Gastroesophageal sphincter (tissue), 4 donors: ENCODE measurements around the gene LTBR. TPM values are rescaled to one million over a fixed set of nuclear protein-coding genes. Genes with fewer than 3 reads are reported as not detected.

ENCODE experiments used
- ATAC-seq: fragments of 150-250 bp; one replicate; pipeline ENCODE4 v1.9.1; 2016; ENCODE audit warnings: mild to moderate bottlenecking, moderate library complexity
- H3K27ac ChIP-seq, 4 donors: fragments of 200-600 bp; sonication (generic) in 3 of 4; 1 replicate in 3 of 4; 2 replicates in 1 of 4; pipeline ENCODE4 v1.5.1; 2016 to 2019
- H3K27me3 ChIP-seq: fragments of 200-600 bp; sonication (generic); one replicate; pipeline ENCODE4 v1.5.1; 2019
- H3K36me3 ChIP-seq, 2 donors: fragments of 200-600 bp; sonication (generic); one replicate each; pipeline ENCODE4 v1.5.1; 2019; ENCODE audit warnings: control low read depth in 1 of 2
- H3K4me1 ChIP-seq, 3 donors: fragments of 200-600 bp; sonication (generic); 1 replicate in 2 of 3; 2 replicates in 1 of 3; pipeline ENCODE4 v1.5.1; 2016 to 2019; ENCODE audit warnings: control low read depth in 2 of 3
- H3K4me3 ChIP-seq, 2 donors: fragments of 200-600 bp; sonication (generic); one replicate each; pipeline ENCODE4 v1.5.1; 2019; ENCODE audit warnings: mild to moderate bottlenecking in 1 of 2, moderate library complexity in 1 of 2
- H3K9me3 ChIP-seq, 3 donors: fragments of 200-600 bp; sonication (generic); one replicate each; pipeline ENCODE4 v1.5.1; 2017 to 2019; ENCODE audit warnings: control low read depth in 2 of 3
- CTCF ChIP-seq, 4 experiments: fragments of 200-600 bp in 2 of 4; fragments of 450-650 bp in 2 of 4; sonication (generic) in 1 of 4; IDR thresholded peaks; one replicate each; pipeline ENCODE4 v1.5.1; 2017 to 2019; ENCODE audit warnings: antibody characterized with exemption in 4 of 4, mild to moderate bottlenecking in 2 of 4, moderate library complexity in 2 of 4
- EP300 ChIP-seq: sonication (generic); formaldehyde crosslinking; IDR thresholded peaks from one replicate; pipeline ENCODE4 v1.6.1; 2017; ENCODE audit warnings: antibody characterized with exemption, mild to moderate bottlenecking
- POLR2A ChIP-seq, 2 donors: fragments of 450-650 bp; IDR thresholded peaks; one replicate each; pipeline ENCODE4 v1.6.1; 2017; ENCODE audit warnings: antibody characterized with exemption in 2 of 2, mild to moderate bottlenecking in 2 of 2, moderate library complexity in 1 of 2
- POLR2AphosphoS5 ChIP-seq: sonication (generic); formaldehyde crosslinking; IDR thresholded peaks from one replicate; pipeline ENCODE4 v1.6.1; 2017; ENCODE audit warnings: antibody characterized with exemption
- whole genome bisulfite sequencing, 2 donors: methylation state at CpG; one replicate each; pipeline ENCODE4 v1.1.5; 2018; ENCODE audit warnings: low coverage in 1 of 2; 5-methylcytosine and 5-hydroxymethylcytosine counted together
- total RNA-seq, 4 donors: library from RNA; depleted of rRNA; stranded (reverse); fragments of >200 nt; gene quantifications; one replicate each; pipeline ENCODE4 v1.1.0, GENCODE V29; 2016

LTBR gene
- total RNA-seq, 4 donors from 2014 or later: 86.5 to 139 (median 119) TPM

DNA sequence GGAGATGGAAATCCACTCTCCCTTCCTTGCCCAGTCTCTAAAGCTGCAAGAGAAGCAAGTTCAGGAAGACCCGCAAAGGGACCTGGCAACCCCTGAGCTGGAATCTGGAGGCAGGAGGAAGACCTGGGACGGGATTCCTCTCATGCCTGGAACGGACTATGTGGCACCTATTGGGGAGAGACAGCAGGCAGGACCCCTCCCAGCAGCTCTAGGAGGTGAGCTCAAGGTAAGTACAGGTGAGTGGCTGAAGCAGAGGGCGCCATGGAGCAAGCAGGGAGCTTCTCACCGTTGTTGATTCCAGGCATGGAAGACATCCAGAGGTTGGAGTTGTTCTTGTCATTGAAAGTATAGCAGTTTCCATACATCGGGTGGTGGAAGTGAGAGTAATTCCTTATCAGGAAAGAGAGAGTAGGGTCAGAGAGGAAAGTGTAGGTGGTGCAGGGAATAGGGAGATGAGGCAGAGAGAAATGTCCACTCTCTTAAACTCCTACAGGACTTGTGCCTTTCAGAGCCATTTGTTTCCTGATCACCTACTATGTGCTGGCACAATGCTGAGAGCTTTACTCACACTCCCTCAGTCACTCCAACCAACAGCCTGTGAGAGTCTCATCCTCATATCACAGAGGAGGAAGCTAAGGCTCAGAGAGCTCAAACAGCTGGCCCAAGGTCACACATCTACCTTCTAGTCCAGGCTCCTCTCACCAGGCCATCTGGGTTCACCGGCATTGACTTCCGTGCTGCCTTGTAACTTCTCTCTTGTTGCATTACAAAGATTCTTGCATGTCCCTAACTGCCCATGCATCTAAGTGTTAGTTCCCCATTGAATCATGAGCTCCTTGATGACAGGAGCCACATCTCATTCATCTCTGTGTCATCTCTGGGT, 28.2 kb upstream of the LTBR start:
- H3K4me1 ChIP-seq: peaks cover 0 to 13% (median 8%) of the 10 kb centered on the region in 3 donors
- no peaks in the 10 kb centered on the region for H3K9me3 ChIP-seq
- no peak overlapping the region for H3K27ac ChIP-seq
- TF ChIP-seq POLR2AphosphoS5 (no peak), CTCF (IDR thresholded peaks at IDR 0.05) (no peak), POLR2A (IDR thresholded peaks at IDR 0.05) (no peak), EP300 (no peak)
- WGBS, 2 donors: 71 to 79% methylated on average over 6 to 8 of the region's 8 CpGs
- no peak overlapping the region for H3K4me3 ChIP-seq
- no peaks in the 10 kb centered on the region for H3K36me3 ChIP-seq
- H3K27me3 ChIP-seq: no peaks in the 10 kb centered on the region
- no peak for ATAC-seq

DNA sequence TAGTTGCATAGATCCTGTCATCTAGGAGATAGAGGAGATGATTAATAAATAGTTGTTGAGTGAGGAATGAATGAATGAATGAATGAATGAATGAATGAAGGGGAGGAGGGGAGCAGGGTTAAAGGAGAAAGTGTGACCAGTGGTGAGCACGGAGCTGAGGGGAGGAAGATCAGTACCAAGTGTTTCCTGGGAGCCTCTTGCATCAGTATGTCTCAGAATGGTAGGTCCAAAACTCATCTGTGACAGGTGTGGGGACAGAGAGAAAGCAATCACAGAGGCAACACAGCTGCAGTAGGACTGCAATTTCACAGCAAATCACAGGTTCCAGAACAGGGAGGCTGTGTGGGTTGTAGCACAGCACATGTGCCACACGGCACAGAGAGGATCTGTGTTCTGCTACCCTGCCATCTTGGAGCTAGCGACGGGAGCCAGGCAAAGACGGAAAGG, 27.6 kb upstream of the LTBR start:
- Histone ChIP-seq H3K27me3 (no peaks in the 10 kb centered on the region), H3K4me3 (no peak overlapping the region), H3K27ac (no peak overlapping the region), H3K9me3 (no peaks in the 10 kb centered on the region), H3K36me3 (no peaks in the 10 kb centered on the region), H3K4me1 (peaks cover 0 to 13% (median 8%) of the 10 kb centered on the region in 3 donors)
- WGBS, 2 donors: 74 to 85% methylated on average over 5 of the region's 5 CpGs
- ATAC-seq: no peak
- TF ChIP-seq POLR2AphosphoS5 (no peak), CTCF (IDR thresholded peaks at IDR 0.05) (no peak), EP300 (no peak), POLR2A (IDR thresholded peaks at IDR 0.05) (no peak)

- WGBS, 2 donors: 69% methylated on average over 1 of the region's 1 CpG; no CpG with 5 or more reads in 1 of the 2 donors
- Histone ChIP-seq H3K36me3 (no peaks in the 10 kb centered on the region), H3K27me3 (no peaks in the 10 kb centered on the region), H3K27ac (no peak overlapping the region), H3K4me1 (peaks cover 0 to 21% (median 0%) of the 10 kb centered on the region in 3 donors), H3K4me3 (no peak overlapping the region), H3K9me3 (no peaks in the 10 kb centered on the region)
- TF ChIP-seq POLR2A (IDR thresholded peaks at IDR 0.05) (no peak), EP300 (no peak), POLR2AphosphoS5 (no peak), CTCF (IDR thresholded peaks at IDR 0.05) (no peak)
- no peak for ATAC-seq
These were observed 25.1 kb upstream of the LTBR start for GRCh38 chr12:6358881-6359280.

GRCh38 chr12:6360080-6360571, 23.8 kb upstream of the LTBR start:
- H3K36me3 ChIP-seq: no peaks in the 10 kb centered on the region
- peak overlapping the region in 1 of 4 donors; percentile 4 for H3K27ac ChIP-seq
- 93 to 94% methylated on average over 3 to 6 of the region's 7 CpGs for WGBS, 2 donors
- H3K9me3 ChIP-seq: no peaks in the 10 kb centered on the region
- no peak for ATAC-seq
- H3K4me3 ChIP-seq: no peak overlapping the region
- no peaks in the 10 kb centered on the region for H3K27me3 ChIP-seq
- H3K4me1 ChIP-seq: peaks cover 0 to 27% (median 5%) of the 10 kb centered on the region in 3 donors
- TF ChIP-seq CTCF (IDR thresholded peaks at IDR 0.05): no peak
- TF ChIP-seq POLR2A (IDR thresholded peaks at IDR 0.05): no peak
- TF ChIP-seq EP300: no peak
- TF ChIP-seq POLR2AphosphoS5: no peak
